NCI-H345 treated with DMSO at 0.1 percent for 48 hours (cell line): ENCODE measurements around the gene KIZ.
A peak's percentile ranks its signal among the peaks of the same experiment; 100 is the strongest.
"Not testable (repeated sequence)": the region's sequence is repeated elsewhere in the genome, so short reads cannot be mapped to it uniquely, and the experiment has no call there.

Experiments
- DNase-seq: peaks from one replicate; lab custom pipeline; 2025; ENCODE audit not compliant: unreplicated experiment; lab: John Stamatoyannopoulos, UW

Gene KIZ

DNA sequence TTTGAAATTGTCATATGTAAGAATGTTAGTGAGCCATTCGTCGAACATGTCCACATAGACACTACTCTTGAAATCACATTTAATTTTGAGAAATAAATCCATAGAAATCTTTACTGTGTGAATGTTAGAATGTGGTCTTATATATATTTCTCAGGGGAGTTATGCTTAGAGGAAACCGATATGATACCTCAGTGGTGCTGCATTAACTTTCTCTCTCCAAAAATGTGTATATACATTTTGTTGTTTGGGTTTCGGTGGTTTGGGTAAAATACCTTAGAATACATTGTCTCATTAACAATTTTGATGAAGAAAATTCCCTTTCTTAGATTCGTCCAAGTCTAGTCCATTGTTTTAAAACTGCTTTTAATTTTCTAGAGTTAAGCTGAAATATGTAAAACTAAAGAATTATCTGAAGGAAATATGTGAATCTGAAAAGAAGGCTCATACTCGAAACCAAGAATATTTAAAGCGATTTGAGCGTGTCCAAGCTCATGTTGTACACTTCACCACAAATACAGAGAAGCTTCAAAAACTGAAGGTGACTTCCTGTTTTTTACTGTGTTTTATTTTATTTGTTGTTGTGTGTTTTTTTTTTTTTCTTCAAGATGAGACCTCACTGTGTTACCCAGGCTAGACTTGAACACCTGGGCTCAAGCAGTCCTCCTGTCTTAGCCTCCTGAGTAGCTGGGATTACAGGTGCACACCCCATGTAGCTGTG is 10.3 kb downstream of the KIZ start:
- no peak for DNase-seq

- peak; percentile 8 for DNase-seq
Observed at GRCh38 chr20:21137078-21137477, 11.2 kb downstream of the KIZ start.

DNA sequence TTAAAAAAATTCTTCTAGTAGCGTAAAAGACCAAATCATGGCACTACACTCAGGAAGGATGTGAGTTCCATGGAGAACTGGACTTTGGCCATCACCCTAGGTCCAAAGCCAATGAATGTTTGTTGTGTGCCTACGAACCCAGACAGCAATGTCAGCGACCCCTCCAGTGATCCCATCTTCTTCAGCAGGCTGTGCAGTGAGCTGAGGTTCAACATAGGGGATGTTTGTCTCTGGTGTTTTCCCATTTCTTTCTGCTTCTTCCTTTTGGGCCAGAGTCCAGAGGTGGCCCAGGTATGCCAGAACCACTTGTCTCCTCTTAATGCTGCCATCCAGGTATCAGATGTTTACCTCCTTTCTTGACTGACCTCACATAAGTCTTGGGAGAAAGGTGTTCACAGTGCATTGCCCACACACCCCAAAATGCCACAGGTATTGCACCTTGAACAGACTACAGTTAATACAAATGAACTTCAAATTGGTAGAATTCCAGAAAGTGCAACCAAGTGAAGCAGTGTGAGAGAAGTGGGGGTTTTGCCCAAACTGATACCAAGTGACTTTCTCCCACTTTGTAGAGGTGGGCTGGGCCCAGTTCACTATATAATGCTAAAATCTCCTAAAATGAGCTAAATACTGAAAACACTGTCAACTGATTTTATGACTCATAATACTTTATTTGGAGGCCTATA is 14.1 kb downstream of the KIZ start:
- DNase-seq: no peak

GRCh38 chr20:21141825-21142224 is 15.9 kb downstream of the KIZ start:
- no peak for DNase-seq

- DNase-seq: no peak
Observed at GRCh38 chr20:21143194-21143890, 17.5 kb downstream of the KIZ start.

- no peak for DNase-seq
Observed at GRCh38 chr20:21145424-21145823, 19.5 kb downstream of the KIZ start.

DNA sequence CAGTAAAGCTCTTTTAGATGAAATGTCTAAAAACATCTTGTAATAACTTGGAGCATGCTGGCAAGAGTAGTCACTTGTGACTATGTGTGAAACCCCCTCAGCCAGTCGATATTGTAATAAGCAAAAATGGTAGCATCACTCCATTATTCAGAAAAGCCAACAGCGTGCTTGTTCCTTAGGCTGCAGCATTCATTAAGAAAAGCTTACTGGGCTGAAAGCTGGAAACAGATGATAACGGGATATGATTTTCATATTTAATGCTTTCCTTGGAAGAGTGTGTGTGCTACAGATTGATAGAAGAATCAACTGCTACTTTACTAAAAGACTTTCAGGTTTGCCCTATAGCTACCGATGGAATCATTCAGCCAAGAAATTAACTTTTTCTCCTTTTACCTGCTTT is 20.3 kb downstream of the KIZ start:
- no peak for DNase-seq

DNA sequence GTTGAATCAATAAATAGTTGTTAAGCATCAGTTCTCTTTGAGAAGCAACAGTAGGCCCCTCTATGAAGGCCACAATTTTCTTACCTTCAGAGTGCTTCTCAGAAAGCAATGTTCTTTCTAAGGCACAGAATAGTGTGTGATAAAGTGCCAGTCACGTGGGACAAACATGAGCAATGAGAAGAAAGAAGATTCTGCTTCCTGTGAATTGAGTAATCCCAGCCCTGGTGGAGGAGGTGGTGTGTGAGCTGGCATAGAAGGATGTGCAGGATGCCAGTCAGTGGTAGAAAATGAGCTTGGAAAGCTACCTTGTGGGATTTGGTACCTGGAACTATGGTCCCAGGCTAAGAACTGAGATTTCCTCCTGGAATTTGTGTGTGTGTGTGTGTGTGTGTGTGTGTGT is 21.7 kb downstream of the KIZ start:
- DNase-seq: no peak

DNA sequence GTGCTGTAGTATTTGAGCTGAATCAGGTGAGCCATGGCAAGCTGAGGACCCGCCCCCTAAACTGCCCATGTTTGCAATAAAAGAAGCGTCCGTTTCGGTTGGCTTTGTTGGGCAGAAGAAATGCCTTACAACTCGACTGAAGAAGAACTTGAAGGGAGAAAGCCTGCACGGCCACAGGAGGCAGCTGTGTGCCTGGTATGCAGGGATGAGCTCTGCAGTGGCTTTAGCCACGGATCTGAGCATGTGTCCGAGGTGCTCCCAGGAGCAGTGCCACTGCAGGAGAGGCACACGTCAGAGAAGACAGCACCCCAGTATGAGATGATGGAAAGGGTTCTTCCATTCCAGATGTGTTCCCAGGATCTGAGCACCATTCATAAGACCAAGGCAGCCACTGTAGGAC is 23.5 kb downstream of the KIZ start:
- no peak for DNase-seq

DNA sequence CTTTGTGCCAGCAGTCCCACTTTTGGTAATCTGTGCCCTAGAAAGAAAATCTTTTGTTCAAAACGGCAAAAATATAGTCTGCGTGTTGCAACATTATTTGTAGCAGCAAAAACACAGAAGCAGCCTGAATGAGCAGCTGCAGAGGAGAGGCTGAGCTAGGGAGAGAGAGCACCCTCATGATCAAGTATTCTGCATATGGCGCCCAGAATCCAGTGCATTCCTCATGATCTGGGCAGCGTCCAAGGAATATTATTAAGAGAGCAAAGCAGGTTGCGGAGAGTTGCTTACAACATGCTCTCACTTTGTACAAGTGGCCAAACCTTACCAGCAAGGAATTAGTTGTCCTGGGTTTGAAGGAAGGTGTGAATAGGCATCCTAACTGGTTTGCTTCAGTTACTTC is 25.9 kb downstream of the KIZ start:
- no peak for DNase-seq

DNA sequence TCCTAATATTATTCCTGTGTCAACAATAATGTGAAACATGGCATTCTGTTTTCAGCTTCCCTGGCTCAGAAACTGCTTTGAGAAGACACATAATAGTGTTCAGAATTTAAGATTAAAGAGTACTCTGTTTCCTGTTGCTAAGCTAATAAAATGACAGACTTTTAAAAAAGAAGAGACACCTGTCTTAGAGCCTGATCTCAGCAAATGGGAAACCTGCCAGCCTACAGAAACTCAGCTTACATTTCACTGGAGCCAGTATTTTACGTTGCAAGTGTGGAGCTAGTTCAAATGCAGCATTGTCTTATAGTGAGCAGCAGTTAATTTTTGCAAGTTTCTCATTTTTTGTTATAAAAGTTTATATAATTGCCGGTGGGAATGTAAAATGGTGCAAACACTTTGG is 28.8 kb downstream of the KIZ start:
- DNase-seq: no peak

DNA sequence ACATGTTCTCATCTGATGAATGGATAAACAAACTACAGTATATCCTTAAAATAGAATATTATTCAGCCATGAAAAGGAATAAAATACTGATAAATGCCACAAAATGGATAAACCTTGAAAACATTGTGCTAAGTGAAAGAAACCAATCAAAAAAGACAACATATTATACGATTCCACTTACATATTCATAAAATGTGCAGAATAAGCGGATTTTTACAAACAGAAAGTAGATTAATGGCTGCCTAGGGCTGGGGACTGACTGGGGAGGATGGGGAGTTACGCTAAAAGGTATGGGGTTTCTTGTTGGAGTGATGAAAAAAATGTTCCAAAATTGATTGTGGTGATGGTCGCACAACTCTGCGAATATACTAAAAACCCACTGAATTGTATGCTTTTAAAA is 29.4 kb downstream of the KIZ start:
- no peak for DNase-seq

DNA sequence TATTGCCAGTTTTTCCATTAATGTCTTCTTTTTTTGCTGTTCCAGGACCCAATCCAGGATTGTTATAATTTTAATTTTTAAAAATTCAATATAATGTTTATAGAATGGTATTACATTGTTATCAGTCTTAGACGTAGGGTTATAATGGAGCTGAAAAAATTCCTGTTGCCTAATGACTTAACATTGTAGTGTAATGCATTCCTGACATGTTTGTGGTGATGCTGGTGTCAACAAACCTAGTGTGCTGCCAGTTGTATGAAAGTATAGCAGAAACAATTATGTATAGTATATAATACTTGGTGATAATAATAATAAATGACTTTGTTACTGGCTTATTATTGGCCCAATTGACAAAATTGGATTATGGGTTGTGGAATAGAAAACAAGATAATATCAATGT is 30.4 kb downstream of the KIZ start:
- DNase-seq: no peak

DNA sequence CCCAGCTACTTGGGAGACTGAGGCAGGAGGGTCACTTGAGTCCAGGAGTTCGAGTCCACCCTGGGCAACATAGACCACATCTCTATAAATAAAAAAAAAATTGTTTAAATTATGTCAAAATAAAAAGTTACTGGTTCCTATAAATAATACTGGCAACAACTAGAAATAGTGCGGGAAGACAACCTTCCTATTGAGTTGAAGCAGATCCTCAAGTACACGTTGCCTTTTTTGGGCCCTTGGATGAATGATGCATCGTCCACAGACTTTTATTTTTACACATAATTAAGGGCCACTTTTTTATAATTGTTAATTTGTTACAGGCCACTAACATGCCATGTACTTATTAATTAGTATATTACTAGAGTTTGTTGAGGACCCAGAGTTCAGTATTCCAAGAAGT is 31.1 kb downstream of the KIZ start:
- no peak for DNase-seq

DNA sequence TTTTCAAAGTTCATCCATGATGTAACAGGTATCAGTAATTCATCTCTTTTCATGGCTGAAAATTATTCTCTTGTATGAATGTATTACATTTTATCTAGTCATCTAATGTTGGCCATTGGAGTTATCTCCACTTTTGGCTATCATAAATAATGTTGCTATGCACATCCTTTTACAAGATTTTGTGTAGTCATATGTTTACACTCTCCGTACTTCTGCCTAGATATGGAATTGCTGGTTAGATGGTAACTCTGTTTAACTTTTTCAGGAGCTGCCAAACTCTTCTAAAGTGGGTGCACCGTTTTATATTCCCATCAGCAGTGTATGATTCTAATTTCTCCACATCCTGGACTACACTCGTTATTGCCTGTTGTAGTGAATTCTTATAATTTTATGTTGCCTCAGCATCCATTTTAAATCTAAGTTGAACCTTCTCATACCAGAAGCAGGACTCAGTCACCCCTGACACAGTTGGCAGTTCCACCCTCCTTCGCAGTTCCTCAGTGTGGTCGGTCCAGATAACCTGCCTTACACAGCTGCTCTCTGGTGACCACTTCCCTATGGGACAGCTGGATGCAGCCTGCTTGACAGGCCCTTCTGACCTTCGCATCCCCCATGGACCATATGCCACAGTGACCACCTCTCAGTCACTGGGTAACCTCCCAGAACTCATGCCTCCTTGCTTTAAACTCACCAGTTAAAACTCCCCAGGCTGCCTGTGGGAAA is 33.9 kb downstream of the KIZ start:
- no peak for DNase-seq

- DNase-seq: no peak
Observed at GRCh38 chr20:21161926-21162325, 36.0 kb downstream of the KIZ start.

DNA sequence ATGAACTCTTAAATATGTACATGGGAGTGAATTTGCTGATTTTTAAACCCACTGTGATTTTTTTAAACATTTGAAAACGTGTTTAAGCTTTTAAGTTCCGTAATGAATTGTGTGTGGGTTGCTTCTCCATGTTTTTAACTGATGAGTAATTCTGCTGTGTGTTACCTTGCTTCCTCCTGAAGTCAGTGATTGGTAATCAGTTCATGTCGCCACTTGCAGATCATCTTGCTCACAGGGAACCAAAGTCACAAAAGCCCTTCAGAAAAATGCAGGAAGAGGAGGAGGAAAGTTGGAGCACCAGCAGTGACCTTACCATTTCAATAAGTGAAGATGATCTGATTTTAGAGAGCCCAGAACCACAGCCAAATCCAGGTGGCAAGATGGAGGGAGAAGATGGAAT is 36.7 kb downstream of the KIZ start:
- DNase-seq: no peak

DNA sequence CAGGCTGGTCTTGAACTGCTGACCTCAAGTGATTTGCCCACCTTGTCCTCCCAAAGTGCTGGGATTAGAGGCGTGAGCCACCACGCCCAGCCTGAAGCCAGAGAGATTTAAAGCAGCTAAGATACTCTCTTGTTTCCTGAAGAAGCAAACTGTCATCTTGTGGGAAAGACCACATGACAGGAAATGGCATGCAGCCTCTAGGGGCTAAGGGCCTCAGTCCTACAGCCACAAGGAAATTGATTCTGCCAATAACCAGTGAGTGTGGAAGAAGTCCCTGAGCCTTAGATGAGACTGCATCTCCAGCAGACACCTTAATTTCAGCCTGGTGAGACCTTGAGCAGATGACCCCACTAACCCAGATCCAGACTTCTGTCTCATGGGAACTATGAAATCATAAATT is 40.9 kb downstream of the KIZ start:
- no peak for DNase-seq

- DNase-seq: no peak
Observed at GRCh38 chr20:21167261-21167660, 41.4 kb downstream of the KIZ start.

- DNase-seq: not testable (repeated sequence)
Observed at GRCh38 chr20:21168061-21168460, 42.2 kb downstream of the KIZ start.

DNA sequence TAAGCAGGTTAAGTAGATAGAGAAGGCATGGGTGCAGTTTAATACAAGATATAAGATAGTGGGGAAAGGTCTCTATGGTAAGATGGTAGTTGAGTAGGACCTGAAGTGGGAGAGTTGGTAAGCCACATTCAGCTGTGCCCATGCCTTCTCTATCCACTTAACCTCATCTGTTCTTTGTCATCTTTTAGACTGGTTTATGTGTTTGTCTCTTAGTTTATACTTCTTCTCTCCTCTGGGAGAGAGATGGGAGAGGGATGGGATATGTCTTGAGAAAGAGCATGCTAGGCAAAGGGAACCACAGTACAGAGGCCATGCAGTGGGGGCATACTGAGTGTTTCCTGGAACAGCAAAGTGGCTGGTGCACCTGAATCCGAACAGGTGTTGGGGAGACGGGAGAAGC is 46.7 kb downstream of the KIZ start:
- DNase-seq: no peak

DNA sequence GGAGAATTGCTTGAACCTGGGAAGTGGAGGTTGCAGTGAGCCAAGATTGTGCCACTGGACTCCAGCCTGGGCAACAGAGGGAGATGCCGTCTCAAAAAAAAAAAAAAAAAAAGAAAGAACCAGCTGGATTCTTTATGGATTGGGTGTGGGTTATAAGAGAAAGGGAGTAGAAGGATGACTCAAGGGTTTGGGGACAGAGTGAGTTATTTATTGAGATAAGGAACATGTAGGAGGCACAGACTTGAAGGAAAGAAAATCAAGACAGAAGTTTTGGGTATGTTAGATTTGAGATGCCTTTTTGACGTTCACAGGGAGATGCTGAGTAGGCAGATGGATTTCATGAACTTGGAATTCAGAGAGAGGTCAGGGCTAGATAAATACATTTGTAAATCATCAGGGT is 47.6 kb downstream of the KIZ start:
- no peak for DNase-seq
